Natural killer cell (primary cell): Measurements from ENCODE around the gene MAN1C1. TPM values are rescaled to one million over a fixed set of nuclear protein-coding genes. Genes with fewer than 3 reads are reported as not detected.

ENCODE experiments used
- ATAC-seq, 3 donors: fragments of 150-1000 bp in 2 of 3; fragments of 200-7000 bp in 1 of 3; cut with Tn5 transposase; 1 replicate in 1 of 3; 2 replicates in 2 of 3; pipeline ENCODE4 v1.10.0; 2021; ENCODE audit warnings: mild to moderate bottlenecking in 2 of 3, moderate library complexity in 2 of 3
- DNase-seq, 2 donors: peaks; one replicate each; pipeline versions ENCODE4 v3.0.0 to v3.0.0-alpha.2; 2013 to 2021; ENCODE audit warnings: mixed read lengths in 1 of 2
- H3K27ac ChIP-seq: one replicate; pipeline ENCODE4 v1.5.1; 2013; ENCODE audit warnings: mild to moderate bottlenecking, low read length
- H3K27me3 ChIP-seq: one replicate; pipeline ENCODE4 v1.6.1; 2013; ENCODE audit warnings: low read length; ENCODE audit not compliant: control insufficient read depth, insufficient read depth
- H3K36me3 ChIP-seq: one replicate; pipeline ENCODE4 v1.6.1; 2013; ENCODE audit warnings: low read length; ENCODE audit not compliant: control insufficient read depth, insufficient read depth
- H3K4me1 ChIP-seq: one replicate; pipeline ENCODE4 v1.6.1; 2013; ENCODE audit warnings: low read length; ENCODE audit not compliant: control insufficient read depth, insufficient read depth
- H3K4me3 ChIP-seq: one replicate; pipeline ENCODE4 v1.5.1; 2013; ENCODE audit warnings: low read length
- H3K9me3 ChIP-seq: one replicate; pipeline ENCODE4 v1.6.1; 2013; ENCODE audit warnings: low read length; ENCODE audit not compliant: control insufficient read depth, insufficient read depth
- H3K27ac Mint-ChIP-seq, 2 donors: one replicate each; pipeline ENCODE4 v1.8.0; 2022; ENCODE audit warnings: mild to moderate bottlenecking in 2 of 2, mixed read lengths in 2 of 2, moderate library complexity in 1 of 2
- H3K27me3 Mint-ChIP-seq, 2 donors: one replicate each; pipeline ENCODE4 v1.8.0; 2022; ENCODE audit warnings: low read depth in 2 of 2, mixed read lengths in 2 of 2
- H3K36me3 Mint-ChIP-seq: one replicate; pipeline ENCODE4 v1.8.0; 2022; ENCODE audit warnings: mixed read lengths
- H3K4me1 Mint-ChIP-seq, 2 donors: one replicate each; pipeline ENCODE4 v1.8.0; 2022; ENCODE audit warnings: mixed read lengths in 2 of 2
- H3K4me3 Mint-ChIP-seq: one replicate; pipeline ENCODE4 v1.8.0; 2022; ENCODE audit warnings: mild to moderate bottlenecking, moderate library complexity, mixed read lengths
- H3K9me3 Mint-ChIP-seq, 2 donors: one replicate each; pipeline ENCODE4 v1.8.0; 2022; ENCODE audit warnings: mixed read lengths in 2 of 2
- WGBS: methylation state at CpG from one replicate; pipeline ENCODE4 v1.1.7; 2013; ENCODE audit warnings: missing lambda C conversion rate; ENCODE audit not compliant: insufficient coverage; 5-methylcytosine and 5-hydroxymethylcytosine counted together
- intact Hi-C: fragments of 100-400 bp; cut with micrococcal nuclease; formaldehyde crosslinking; loops from one replicate; pipeline ENCODE4 v1.14.2; 2022
- total RNA-seq, 4 donors: library from RNA; stranded (reverse); fragments of 120-200 nt in 1 of 4; gene quantifications; one replicate each; pipeline versions ENCODE4 v1.2.3 to v1.2.4, GENCODE V29; 2013 to 2022
- TF ChIP-seq, protein P1 (sequence below): fragments of 200-600 bp; IDR thresholded peaks from one replicate; pipeline ENCODE4 v1.8.0; 2022; ENCODE audit warnings: antibody characterized with exemption

MAN1C1 gene
- total RNA-seq, 3 donors from 2014 or later (not counting 1 experiment from before 2014, with no cell fraction given), result 3.6 to 7.5 (median 7.1) TPM

DNA sequence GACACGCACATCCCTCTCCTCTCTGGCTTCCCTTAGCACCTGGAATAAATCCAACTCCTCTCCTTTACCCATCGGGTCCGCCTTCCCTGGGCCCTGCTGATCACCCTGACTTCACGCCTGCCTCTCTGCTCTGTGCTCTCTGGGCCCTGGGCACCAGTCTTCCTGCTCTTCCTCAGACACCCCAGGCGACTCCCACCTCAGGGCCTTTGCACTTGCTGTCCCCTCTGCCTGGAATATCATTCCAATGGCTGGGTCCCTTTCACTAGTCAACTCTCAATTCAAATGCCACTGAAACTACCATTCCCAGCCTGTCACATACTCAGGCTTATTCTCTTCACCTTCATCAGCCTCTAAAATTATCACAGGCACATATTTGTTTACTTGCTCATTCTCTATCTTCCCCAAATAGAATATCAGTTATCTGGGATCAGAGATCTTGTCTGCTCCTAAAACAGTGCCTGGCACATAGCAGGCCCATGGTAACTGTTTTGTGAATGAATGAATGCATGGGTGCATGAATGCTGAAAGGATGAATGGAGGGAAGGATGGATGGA lies 156.2 kb downstream of the MAN1C1 start:
- TF ChIP-seq, protein P1, sequence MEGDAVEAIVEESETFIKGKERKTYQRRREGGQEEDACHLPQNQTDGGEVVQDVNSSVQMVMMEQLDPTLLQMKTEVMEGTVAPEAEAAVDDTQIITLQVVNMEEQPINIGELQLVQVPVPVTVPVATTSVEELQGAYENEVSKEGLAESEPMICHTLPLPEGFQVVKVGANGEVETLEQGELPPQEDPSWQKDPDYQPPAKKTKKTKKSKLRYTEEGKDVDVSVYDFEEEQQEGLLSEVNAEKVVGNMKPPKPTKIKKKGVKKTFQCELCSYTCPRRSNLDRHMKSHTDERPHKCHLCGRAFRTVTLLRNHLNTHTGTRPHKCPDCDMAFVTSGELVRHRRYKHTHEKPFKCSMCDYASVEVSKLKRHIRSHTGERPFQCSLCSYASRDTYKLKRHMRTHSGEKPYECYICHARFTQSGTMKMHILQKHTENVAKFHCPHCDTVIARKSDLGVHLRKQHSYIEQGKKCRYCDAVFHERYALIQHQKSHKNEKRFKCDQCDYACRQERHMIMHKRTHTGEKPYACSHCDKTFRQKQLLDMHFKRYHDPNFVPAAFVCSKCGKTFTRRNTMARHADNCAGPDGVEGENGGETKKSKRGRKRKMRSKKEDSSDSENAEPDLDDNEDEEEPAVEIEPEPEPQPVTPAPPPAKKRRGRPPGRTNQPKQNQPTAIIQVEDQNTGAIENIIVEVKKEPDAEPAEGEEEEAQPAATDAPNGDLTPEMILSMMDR, result no peak
- 96% methylated on average over 5 of the region's 5 CpGs for WGBS
- Mint-ChIP-seq H3K36me3 (no peaks in the 10 kb centered on the region), H3K4me3 (no peak overlapping the region), H3K4me1 (peaks cover 19 to 30% of the 10 kb centered on the region in 2 donors), H3K9me3 (no peaks in the 10 kb centered on the region), H3K27me3 (peaks cover 9 to 12% of the 10 kb centered on the region in 2 donors), H3K27ac (no peak overlapping the region)
- Histone ChIP-seq H3K27ac (no peak overlapping the region), H3K4me3 (no peak overlapping the region), H3K4me1 (peaks cover 31% of the 10 kb centered on the region), H3K36me3 (peaks cover 2% of the 10 kb centered on the region), H3K27me3 (peaks cover 2% of the 10 kb centered on the region), H3K9me3 (no peaks in the 10 kb centered on the region)
- intact Hi-C loops, result loop anchor here (10.0 kb wide), 1 partner anchor 228 kb away; the partner anchor contains the start of gene LDLRAP1
- no peak for ATAC-seq
- DNase-seq, result no peak

DNA sequence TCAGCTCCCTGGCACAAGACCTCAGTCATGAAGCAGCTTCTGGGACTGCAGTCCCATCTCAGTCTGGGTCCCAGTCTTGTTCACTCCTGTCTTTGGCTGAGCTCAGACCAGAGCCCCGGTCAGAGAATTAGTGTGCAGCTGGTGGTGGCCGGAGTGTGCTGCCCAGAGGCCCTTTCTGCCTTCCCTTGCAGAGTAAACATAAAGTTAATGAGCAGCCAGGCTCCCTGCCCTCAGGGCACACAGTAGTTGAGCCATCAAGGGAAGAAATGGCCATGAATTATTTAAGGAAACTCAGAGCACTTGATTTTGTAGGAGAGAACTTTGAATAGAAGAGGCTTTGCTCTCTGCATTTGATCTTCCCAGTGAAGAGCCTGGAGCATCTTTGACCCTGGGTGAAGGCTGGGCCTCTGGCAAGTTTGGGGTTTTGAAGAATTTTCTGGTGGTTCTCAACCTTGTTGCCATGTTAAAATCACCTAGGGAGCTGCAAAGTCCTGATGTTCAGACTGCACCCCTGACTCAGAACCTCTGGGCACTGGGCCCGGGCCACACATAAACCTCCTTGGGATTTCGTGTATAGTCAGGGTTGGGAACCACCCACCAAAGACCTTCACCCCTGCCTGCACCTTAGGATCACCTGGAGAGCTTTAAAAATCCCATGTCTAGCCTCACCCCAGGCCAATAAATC lies 157.0 kb downstream of the MAN1C1 start:
- H3K4me1 ChIP-seq, result peaks cover 31% of the 10 kb centered on the region
- Mint-ChIP-seq H3K27ac (peak overlapping the region in 1 of 2 donors; percentile 55), H3K4me3 (no peak overlapping the region), H3K4me1 (peaks cover 19 to 30% of the 10 kb centered on the region in 2 donors), H3K27me3 (peaks cover 9 to 12% of the 10 kb centered on the region in 2 donors), H3K9me3 (no peaks in the 10 kb centered on the region), H3K36me3 (no peaks in the 10 kb centered on the region)
- no peaks in the 10 kb centered on the region for H3K9me3 ChIP-seq
- DNase-seq, result no peak
- no peak overlapping the region for H3K27ac ChIP-seq
- TF ChIP-seq, protein P1, result no peak
- H3K4me3 ChIP-seq, result no peak overlapping the region
- H3K36me3 ChIP-seq, result peaks cover 2% of the 10 kb centered on the region
- intact Hi-C loops, result loop anchor here (10.0 kb wide), 1 partner anchor 229 kb away; the partner anchor contains the start of gene LDLRAP1
- 91% methylated on average over 4 of the region's 4 CpGs for WGBS
- no peak for ATAC-seq
- H3K27me3 ChIP-seq, result peaks cover 2% of the 10 kb centered on the region

DNA sequence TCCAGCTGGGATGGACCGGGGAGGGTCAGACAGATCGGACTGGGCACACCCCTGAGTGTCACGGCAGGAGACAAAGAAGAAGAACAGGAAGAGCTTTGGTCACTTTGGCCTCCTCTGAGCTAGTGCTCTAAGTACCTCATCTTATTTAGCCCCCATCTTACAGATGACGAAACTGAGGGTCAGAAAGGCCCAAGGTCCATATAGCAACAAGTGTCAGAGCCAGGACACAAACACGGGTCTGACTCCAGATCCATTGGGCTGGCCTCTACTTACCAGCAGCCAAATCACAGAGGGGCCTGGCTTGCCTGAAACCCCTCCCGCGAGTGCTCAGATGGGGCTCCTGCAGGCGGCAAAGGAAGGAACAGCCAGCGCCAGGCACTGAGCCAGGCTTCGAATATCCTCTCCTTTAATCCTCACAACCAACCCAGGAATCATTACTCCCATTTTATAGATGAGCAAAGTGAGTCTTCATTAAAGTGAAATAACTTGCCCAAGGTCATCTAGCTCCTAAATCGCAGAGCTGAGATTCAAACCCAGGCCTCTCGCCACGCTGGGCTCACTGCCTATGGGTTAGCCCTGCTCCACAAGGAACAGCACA lies 157.7 kb downstream of the MAN1C1 start:
- Histone ChIP-seq H3K36me3 (peaks cover 2% of the 10 kb centered on the region), H3K4me1 (peaks cover 31% of the 10 kb centered on the region), H3K4me3 (no peak overlapping the region), H3K9me3 (no peaks in the 10 kb centered on the region), H3K27me3 (peaks cover 2% of the 10 kb centered on the region), H3K27ac (no peak overlapping the region)
- Mint-ChIP-seq H3K9me3 (no peaks in the 10 kb centered on the region), H3K4me3 (no peak overlapping the region), H3K27me3 (peaks cover 9 to 12% of the 10 kb centered on the region in 2 donors), H3K27ac (peak overlapping the region; percentile 55 to 66), H3K4me1 (peaks cover 19 to 22% of the 10 kb centered on the region in 2 donors), H3K36me3 (no peaks in the 10 kb centered on the region)
- WGBS, result 63% methylated on average over 13 of the region's 13 CpGs
- TF ChIP-seq, protein P1, result no peak
- intact Hi-C loops, result loop anchor here (10.0 kb wide), 1 partner anchor 230 kb away; the partner anchor contains the start of gene LDLRAP1
- ATAC-seq (no peak), DNase-seq (peak in 1 of 2 donors; percentile 53)
